SU-DHL-6 (cell line): ENCODE data around the gene MAPK8.

Experiments
- EZH2phosphoT487 ChIP-seq: fragments of 200-600 bp; sonication (generic), shearing (Covaris generic); conservative IDR thresholded peaks from 2 replicates; pipeline ENCODE4 v1.6.1; 2018; ENCODE audit warnings: mild to moderate bottlenecking, antibody characterized with exemption, low read length, moderate library complexity, mixed read lengths
- TF ChIP-seq, protein P1 (sequence below): fragments of 200-600 bp; sonication (generic); IDR thresholded peaks from one replicate; pipeline ENCODE4 v1.5.1; 2017; ENCODE audit warnings: antibody characterized with exemption, mild to moderate bottlenecking, low read length, moderate library complexity; ENCODE audit not compliant: insufficient read depth, poor library complexity, severe bottlenecking

DNA sequence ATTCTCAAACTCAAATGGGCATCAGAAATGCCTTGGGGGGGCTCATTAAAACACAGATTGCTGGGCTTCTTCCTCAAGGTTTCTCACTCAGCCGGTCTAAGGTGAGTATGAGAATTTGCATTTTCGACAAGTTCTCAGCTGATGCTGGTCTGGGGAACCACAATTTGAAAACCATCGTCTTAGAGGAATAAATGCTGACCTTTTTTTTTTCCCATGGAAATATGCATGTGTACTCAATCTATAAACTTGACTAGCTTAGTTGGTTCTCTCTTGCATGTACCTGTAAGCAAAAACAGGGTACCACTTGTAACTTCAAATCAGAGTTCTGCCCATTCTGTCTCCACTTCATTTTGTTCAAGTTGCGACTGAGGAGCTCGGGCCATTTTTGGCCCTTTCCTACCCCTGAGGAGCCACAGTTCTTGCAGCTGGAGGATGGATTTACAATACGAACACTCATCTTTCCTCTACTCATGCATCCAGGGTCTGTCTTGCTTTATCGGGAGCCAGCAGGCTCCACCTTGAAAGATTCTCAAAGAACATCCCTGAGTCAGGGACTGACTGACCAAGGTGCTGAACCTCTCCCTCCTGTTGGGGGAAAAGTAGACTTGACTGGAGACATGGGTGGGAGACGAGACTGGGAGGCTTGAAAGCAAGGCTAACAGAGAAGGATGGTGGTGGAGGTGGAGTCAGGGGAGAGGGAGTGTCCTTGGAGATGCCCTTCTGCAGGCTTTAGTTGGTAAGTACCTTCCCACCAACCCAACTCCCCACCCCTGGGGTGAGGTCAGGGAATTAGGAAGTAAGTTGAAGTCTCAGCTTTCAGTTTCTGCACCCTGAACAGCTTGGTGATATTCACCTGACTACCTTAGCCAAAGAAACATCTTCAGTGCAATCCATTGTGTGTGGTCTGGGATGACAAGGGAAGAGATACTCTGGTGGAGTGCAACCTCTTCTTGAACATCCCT lies 3.7 kb upstream of the MAPK8 start:
- TF ChIP-seq, protein P1, sequence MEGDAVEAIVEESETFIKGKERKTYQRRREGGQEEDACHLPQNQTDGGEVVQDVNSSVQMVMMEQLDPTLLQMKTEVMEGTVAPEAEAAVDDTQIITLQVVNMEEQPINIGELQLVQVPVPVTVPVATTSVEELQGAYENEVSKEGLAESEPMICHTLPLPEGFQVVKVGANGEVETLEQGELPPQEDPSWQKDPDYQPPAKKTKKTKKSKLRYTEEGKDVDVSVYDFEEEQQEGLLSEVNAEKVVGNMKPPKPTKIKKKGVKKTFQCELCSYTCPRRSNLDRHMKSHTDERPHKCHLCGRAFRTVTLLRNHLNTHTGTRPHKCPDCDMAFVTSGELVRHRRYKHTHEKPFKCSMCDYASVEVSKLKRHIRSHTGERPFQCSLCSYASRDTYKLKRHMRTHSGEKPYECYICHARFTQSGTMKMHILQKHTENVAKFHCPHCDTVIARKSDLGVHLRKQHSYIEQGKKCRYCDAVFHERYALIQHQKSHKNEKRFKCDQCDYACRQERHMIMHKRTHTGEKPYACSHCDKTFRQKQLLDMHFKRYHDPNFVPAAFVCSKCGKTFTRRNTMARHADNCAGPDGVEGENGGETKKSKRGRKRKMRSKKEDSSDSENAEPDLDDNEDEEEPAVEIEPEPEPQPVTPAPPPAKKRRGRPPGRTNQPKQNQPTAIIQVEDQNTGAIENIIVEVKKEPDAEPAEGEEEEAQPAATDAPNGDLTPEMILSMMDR, result no peak
- TF ChIP-seq EZH2phosphoT487, result no peak
